ENCODE results near the gene ZNF277.
"Not testable (repeated sequence)": the region's sequence is repeated elsewhere in the genome, so short reads cannot be mapped to it uniquely, and the experiment has no call there.

The ZNF277 gene

DNA sequence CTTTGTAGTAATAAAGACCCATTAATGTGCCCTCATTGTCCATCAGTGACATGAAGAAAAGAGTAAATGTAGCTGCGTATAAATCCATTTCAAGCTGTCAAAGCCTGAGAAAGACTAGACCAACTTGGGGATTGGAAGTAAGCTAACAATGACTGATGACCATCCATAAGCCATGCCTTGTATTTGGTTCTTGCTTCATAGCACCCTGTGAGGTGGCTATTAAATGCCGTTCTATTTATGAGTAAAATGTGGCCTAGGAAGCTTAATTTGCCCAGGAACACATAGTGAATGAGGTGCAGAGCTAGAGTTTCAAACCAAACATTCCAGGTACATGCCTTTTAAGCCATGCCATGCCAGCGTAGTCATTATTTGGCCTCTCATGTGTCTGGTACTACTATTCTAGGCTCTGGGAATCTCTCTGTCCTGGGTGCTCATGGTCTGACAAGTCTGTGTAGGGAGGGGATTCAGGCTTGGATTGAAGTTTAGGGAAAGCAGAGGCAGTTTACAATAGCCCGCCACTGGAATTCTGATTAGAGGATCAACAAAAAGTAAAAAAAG lies 92.1 kb downstream of the ZNF277 start:
- DNase-seq, result no peak

GRCh38 chr7:112300072-112300471 lies 93.6 kb downstream of the ZNF277 start:
- no peak for DNase-seq

DNA sequence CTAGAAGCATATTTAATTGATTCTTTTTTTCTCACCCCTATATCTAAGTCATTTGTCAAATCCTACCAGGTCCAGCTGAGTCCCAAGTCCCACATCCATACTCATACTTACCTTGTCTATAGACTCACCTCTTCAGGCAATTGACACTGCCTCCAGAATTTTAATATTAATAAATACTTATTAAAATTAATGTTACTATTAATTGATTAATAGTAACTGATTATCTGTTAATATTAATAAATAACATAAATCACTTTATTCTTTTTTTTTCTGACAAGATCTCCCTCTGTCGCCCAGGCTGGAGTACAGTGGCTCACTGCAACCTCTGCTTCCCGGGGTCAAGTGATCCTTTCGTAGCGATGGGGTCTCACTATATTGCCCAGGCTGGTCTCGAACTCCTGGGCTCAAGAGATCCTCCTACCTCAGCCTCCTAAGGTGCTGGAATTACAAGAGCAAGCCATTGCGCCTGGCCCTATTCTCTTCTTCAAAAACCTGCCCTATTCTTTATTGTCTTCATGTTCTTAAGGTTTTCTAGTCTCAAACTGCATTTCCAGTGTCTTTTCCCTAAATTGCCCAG lies 94.4 kb downstream of the ZNF277 start:
- no peak for DNase-seq

- no peak for DNase-seq
Observed at GRCh38 chr7:112302566-112302965, 96.1 kb downstream of the ZNF277 start.

DNA sequence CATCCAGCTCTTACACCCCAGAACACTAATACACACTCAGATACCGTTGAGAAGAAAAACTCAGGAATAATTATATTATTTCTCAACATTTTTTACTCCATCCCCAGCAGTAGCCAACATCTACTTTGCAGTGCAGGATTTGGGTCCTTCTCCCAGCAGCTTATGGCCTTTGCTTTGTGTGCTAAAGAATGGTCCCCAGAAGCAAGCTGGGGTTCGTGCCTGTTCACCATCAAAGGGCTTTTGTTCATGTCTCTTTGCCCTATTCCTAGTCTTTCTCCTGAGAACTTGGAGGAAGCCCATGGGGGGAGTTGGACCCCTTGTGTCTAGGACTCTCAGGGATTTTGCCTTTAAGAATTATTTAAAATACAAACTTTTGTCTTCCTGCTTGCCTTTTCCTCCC lies 100.4 kb downstream of the ZNF277 start:
- no peak for DNase-seq

GRCh38 chr7:112307506-112307905 lies 101.0 kb downstream of the ZNF277 start:
- DNase-seq, result no peak

- DNase-seq, result no peak
Observed at GRCh38 chr7:112308974-112309373, 102.5 kb downstream of the ZNF277 start.

- not testable (repeated sequence) for DNase-seq
Observed at GRCh38 chr7:112316803-112317202, 110.3 kb downstream of the ZNF277 start.

DNA sequence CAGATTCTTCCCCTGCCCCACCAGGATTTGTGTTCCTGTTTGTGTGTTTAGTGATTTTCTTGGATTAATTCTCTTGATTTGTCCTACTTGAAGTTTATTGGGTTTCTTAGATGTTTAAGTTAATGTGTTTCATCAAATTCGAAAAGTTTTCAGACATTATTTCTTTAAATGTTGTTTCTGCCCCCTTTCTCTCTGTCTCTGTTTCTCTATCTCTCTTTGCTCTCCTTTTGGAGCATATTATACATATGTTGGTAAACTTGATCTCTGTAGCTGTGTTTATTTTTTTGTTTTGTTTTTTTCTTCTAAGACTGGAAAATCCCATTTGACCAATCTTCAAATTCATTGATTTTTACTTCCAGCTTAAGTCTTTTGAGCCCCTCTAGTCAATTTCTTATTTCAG lies 115.6 kb downstream of the ZNF277 start:
- no peak for DNase-seq

DNA sequence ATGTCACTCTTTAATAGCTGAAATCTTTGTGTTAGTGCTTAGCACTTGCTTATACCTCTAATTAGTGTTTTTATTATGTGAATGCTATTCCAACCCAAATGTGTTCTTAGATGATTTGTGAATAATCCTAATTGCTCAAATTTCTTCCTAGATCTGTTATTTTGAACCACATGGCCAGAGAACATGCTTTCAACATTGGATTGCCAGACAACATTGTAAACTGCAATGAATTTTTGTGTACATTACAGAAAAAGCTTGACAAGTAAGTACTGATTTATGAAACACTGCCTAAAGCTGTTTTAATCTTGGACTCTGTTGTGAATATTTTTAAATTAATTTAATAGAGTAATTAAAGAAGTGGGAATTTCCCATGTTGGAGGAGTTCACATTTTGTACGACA lies 121.1 kb downstream of the ZNF277 start:
- no peak for DNase-seq

GRCh38 chr7:112331492-112331891 lies 125.0 kb downstream of the ZNF277 start:
- DNase-seq, result no peak

GRCh38 chr7:112334366-112334765 lies 127.9 kb downstream of the ZNF277 start:
- DNase-seq, result no peak

GRCh38 chr7:112336261-112336660 lies 129.8 kb downstream of the ZNF277 start:
- no peak for DNase-seq

GRCh38 chr7:112336936-112337576 lies 130.6 kb downstream of the ZNF277 start:
- DNase-seq, result no peak

DNA sequence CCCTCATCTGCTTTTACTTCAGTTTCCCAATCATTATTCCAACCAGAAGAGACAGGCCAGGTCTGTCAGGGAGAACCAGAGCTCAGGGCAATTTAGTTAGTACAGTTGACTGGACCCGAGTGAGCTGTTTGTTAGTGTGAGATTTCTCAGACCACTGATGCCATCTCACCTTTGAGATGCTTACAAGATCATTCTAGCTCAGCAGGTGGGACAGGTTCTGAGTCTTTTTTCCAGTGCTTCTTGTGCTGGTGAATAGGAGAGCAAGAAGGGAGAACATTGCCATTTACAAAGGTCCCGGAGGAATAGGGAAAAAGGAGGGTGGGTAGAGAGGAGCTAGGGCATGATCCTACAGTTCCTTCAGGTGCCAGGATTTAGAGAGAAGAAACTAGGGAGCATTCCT lies 131.4 kb downstream of the ZNF277 start:
- DNase-seq, result no peak

- no peak for DNase-seq
Observed at GRCh38 chr7:112338786-112339185, 132.3 kb downstream of the ZNF277 start.

DNA sequence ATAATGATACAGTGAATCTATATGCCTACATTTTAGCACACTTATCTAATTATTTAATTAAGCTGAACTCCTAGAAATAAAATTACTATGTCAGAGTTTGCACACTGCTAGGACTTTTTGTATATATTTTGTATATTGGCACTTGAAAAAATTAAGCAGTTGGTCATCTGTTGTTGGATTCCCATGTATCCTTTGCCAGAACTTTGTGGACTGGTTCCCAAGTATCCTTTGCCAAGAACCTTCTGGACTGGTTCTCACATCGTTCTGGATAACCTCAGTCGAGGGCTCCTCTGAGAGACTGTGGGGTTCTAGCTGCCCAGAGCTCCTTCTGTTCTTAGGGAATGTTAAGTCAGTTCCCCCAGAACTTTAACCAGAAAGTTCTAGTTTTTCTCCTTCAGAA lies 135.0 kb downstream of the ZNF277 start:
- no peak for DNase-seq

GRCh38 chr7:112346381-112347060 lies 140.0 kb downstream of the ZNF277 start:
- DNase-seq, result no peak

DNA sequence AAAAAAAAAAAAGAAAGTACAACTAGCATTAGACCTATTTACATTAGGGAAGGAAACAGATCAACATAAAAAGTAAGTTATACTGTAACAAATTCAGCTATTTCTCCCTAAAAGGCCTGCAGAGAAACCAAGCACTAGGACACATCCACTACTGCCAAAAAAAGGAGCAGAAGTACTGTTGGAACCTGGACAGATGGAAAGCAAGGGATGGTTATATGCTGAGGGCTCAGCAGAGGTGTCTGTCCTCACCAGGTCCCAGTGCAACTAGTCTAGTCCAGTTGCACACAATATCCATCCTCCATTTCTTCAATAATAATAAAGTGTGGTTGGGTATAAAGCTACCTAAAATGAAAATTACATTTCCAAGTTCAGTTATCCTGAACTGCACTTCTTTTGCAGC lies 140.6 kb downstream of the ZNF277 start:
- no peak for DNase-seq

DNA sequence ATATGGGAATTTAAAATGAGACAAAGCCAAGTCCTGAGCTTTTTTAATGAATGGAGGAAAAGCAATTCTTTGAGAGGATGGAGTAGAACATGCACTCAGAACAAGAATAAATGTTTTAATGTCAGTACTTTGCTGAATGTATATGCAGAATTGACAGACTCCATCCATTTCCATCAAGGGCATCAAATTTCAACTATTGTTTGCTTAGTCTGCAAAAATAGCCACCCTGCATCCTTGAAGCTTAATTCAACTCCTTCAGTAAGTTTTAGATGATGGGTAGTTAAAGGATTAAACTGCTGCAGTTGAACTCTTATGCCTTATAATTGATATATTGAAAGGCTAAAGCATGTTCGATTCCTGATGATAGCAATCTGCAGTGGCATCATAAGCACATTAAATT lies 144.1 kb downstream of the ZNF277 start:
- no peak for DNase-seq

- no peak for DNase-seq
Observed at GRCh38 chr7:112356596-112356995, 150.1 kb downstream of the ZNF277 start.

DNA sequence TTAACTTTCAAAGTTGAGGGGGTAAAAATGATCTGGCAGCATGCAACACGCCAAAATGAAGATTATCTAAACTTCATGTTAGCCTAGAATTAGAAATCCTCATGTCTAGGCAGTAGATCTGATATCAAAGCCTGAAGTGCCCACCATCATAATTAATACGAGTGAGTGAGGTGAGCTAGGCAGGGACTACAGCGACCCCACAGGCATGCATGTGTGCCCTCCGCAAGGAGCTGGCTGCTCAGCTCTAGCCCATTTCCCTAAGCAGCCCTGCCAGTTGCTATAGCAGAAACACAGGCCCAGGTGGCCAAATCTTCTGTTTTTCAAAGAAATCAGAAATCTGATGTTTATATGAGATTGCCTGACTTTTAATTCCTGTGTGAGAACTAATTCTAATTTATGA lies 150.6 kb downstream of the ZNF277 start:
- peak; percentile 23 for DNase-seq

DNA sequence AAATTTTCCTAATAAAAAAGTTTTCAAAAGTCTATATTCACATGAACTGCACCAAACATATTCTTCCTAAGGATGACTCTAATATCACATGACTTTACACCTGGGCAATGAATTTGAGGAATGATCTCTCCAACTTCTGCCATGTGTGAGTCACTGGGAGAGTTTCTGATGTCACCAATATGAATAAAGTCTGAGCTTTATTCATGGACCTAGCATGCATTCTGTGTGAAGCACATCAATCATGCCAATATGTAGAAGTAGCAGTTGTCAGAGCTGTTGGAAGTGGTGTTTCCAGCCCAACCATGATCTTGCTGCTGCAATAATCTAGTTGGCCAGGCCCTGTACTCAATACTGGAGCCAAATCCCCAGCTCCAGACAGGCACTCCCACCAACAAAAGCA lies 152.0 kb downstream of the ZNF277 start:
- DNase-seq, result no peak

GRCh38 chr7:112359086-112359485 lies 152.6 kb downstream of the ZNF277 start:
- no peak for DNase-seq

Measured in NCI-H524 treated with DMSO at 0.1 percent for 48 hours (cell line).